ENCODE results near the gene ZNF195. TPM values are rescaled to one million over a fixed set of nuclear protein-coding genes. Genes with fewer than 3 reads are reported as not detected.

The ZNF195 gene
- total and polyA plus RNA-seq, 5 experiments from 2014 or later = 17.0 to 46.0 (median 24.0) TPM

GRCh38 chr11:3367221-3367620 lies 11.7 kb downstream of the ZNF195 start:
- peaks cover 75 to 91% (median 90%) of the 10 kb centered on the region in 3 donors for H3K36me3 Mint-ChIP-seq
- H3K4me3 Mint-ChIP-seq = no peak overlapping the region
- H3K27ac Mint-ChIP-seq = no peak overlapping the region
- ATAC-seq = no peak
- H3K27me3 Mint-ChIP-seq = no peaks in the 10 kb centered on the region
- POLR2A ChIA-PET = no interaction called here
- peaks cover 17 to 73% (median 38%) of the 10 kb centered on the region in 9 donors for H3K9me3 Mint-ChIP-seq
- DNase-seq = no peak
- peaks cover 0 to 3% (median 0%) of the 10 kb centered on the region in 4 donors for H3K4me1 Mint-ChIP-seq

- Mint-ChIP-seq H3K36me3 (peaks cover 69 to 81% (median 80%) of the 10 kb centered on the region in 3 donors), H3K27ac (no peak overlapping the region), H3K9me3 (peaks cover 0 to 59% (median 38%) of the 10 kb centered on the region in 9 donors), H3K27me3 (no peaks in the 10 kb centered on the region), H3K4me1 (peaks cover 0 to 8% (median 0%) of the 10 kb centered on the region in 4 donors), H3K4me3 (no peak overlapping the region)
- POLR2A ChIA-PET = no interaction called here
- DNase-seq = no peak
- no peak for ATAC-seq
These were observed 19.7 kb downstream of the ZNF195 start for GRCh38 chr11:3359092-3359824.

GRCh38 chr11:3357994-3358676 lies 20.8 kb downstream of the ZNF195 start:
- H3K36me3 Mint-ChIP-seq = peaks cover 58 to 70% (median 69%) of the 10 kb centered on the region in 3 donors
- peaks cover 0 to 8% (median 0%) of the 10 kb centered on the region in 4 donors for H3K4me1 Mint-ChIP-seq

GRCh38 chr11:3357302-3357701 lies 21.6 kb downstream of the ZNF195 start:
- Mint-ChIP-seq H3K4me3 (peak overlapping the region in 1 of 10 donors; percentile 36), H3K9me3 (peaks cover 0 to 41% (median 22%) of the 10 kb centered on the region in 9 donors), H3K4me1 (peaks cover 0 to 5% (median 0%) of the 10 kb centered on the region in 4 donors), H3K27ac (no peak overlapping the region), H3K27me3 (no peaks in the 10 kb centered on the region), H3K36me3 (peaks cover 49 to 62% (median 61%) of the 10 kb centered on the region in 3 donors)
- no peak for ATAC-seq
- POLR2A ChIA-PET = no interaction called here
- DNase-seq = no peak

More at GRCh38 chr11:3357994-3358676, 20.8 kb downstream of the ZNF195 start:
- no peak overlapping the region for H3K4me3 Mint-ChIP-seq
- DNase-seq (no peak), ATAC-seq (no peak)
- H3K27ac Mint-ChIP-seq = peak overlapping the region in 1 of 10 donors; percentile 55
- POLR2A ChIA-PET = no interaction called here
- H3K9me3 Mint-ChIP-seq = peaks cover 0 to 50% (median 31%) of the 10 kb centered on the region in 9 donors
- H3K27me3 Mint-ChIP-seq = no peaks in the 10 kb centered on the region

GRCh38 chr11:3356858-3357257 lies 22.1 kb downstream of the ZNF195 start:
- no peak for ATAC-seq
- no peak for DNase-seq
- peak overlapping the region in 1 of 10 donors; percentile 24 for H3K27ac Mint-ChIP-seq
- H3K9me3 Mint-ChIP-seq = peaks cover 0 to 41% (median 21%) of the 10 kb centered on the region in 9 donors
- H3K4me1 Mint-ChIP-seq = peaks cover 0 to 5% (median 0%) of the 10 kb centered on the region in 4 donors
- POLR2A ChIA-PET = no interaction called here
- peak overlapping the region in 1 of 10 donors; percentile 2 for H3K4me3 Mint-ChIP-seq
- H3K36me3 Mint-ChIP-seq = peaks cover 46 to 59% (median 58%) of the 10 kb centered on the region in 3 donors
- no peaks in the 10 kb centered on the region for H3K27me3 Mint-ChIP-seq

GRCh38 chr11:3353066-3353465 lies 25.9 kb downstream of the ZNF195 start:
- POLR2A ChIA-PET = no interaction called here
- Mint-ChIP-seq H3K27ac (no peak overlapping the region), H3K27me3 (no peaks in the 10 kb centered on the region), H3K9me3 (peaks cover 4 to 22% (median 18%) of the 10 kb centered on the region in 9 donors), H3K36me3 (peaks cover 17 to 35% (median 33%) of the 10 kb centered on the region in 3 donors), H3K4me3 (no peak overlapping the region), H3K4me1 (peaks cover 0 to 5% (median 0%) of the 10 kb centered on the region in 4 donors)
- ATAC-seq = no peak
- no peak for DNase-seq

GRCh38 chr11:3347127-3347526 lies 31.8 kb downstream of the ZNF195 start:
- H3K4me3 Mint-ChIP-seq = no peak overlapping the region
- no peaks in the 10 kb centered on the region for H3K4me1 Mint-ChIP-seq
- no peak for ATAC-seq
- peaks cover 0 to 30% (median 14%) of the 10 kb centered on the region in 9 donors for H3K9me3 Mint-ChIP-seq
- H3K27me3 Mint-ChIP-seq = peaks cover 0 to 10% (median under 1%) of the 10 kb centered on the region in 5 donors
- peaks cover 9 to 30% (median 20%) of the 10 kb centered on the region in 3 donors for H3K36me3 Mint-ChIP-seq
- POLR2A ChIA-PET = no interaction called here
- DNase-seq = no peak
- no peak overlapping the region for H3K27ac Mint-ChIP-seq

GRCh38 chr11:3346587-3346986 lies 32.4 kb downstream of the ZNF195 start:
- H3K36me3 Mint-ChIP-seq = peaks cover 9 to 30% (median 20%) of the 10 kb centered on the region in 3 donors
- no peak overlapping the region for H3K27ac Mint-ChIP-seq
- ATAC-seq (no peak), DNase-seq (no peak)
- peaks cover 0 to 12% (median 3%) of the 10 kb centered on the region in 5 donors for H3K27me3 Mint-ChIP-seq
- no peak overlapping the region for H3K4me3 Mint-ChIP-seq
- POLR2A ChIA-PET = no interaction called here
- H3K9me3 Mint-ChIP-seq = peaks cover 0 to 30% (median 14%) of the 10 kb centered on the region in 9 donors
- no peaks in the 10 kb centered on the region for H3K4me1 Mint-ChIP-seq

- H3K4me1 Mint-ChIP-seq = no peaks in the 10 kb centered on the region
- peak overlapping the region in 1 of 10 donors; percentile 32 for H3K27ac Mint-ChIP-seq
- no peak overlapping the region for H3K4me3 Mint-ChIP-seq
- ATAC-seq (no peak), DNase-seq (no peak)
- H3K9me3 Mint-ChIP-seq = peaks cover 0 to 23% (median 13%) of the 10 kb centered on the region in 9 donors
- H3K27me3 Mint-ChIP-seq = peaks cover 3 to 21% (median 8%) of the 10 kb centered on the region in 5 donors
- peaks cover 9 to 28% (median 17%) of the 10 kb centered on the region in 3 donors for H3K36me3 Mint-ChIP-seq
- POLR2A ChIA-PET = no interaction called here
These were observed 33.2 kb downstream of the ZNF195 start for GRCh38 chr11:3345736-3346135.

- Mint-ChIP-seq H3K27me3 (peaks cover 11 to 25% (median 19%) of the 10 kb centered on the region in 5 donors), H3K9me3 (peaks cover 0 to 17% (median 13%) of the 10 kb centered on the region in 9 donors), H3K4me3 (no peak overlapping the region), H3K27ac (no peak overlapping the region), H3K36me3 (peaks cover 5 to 18% (median 9%) of the 10 kb centered on the region in 3 donors), H3K4me1 (no peaks in the 10 kb centered on the region)
- ATAC-seq (no peak), DNase-seq (no peak)
- POLR2A ChIA-PET = no interaction called here
These were observed 34.4 kb downstream of the ZNF195 start for GRCh38 chr11:3344327-3345174.

GRCh38 chr11:3342709-3343108 lies 36.2 kb downstream of the ZNF195 start:
- Mint-ChIP-seq H3K9me3 (peaks cover 0 to 9% (median 7%) of the 10 kb centered on the region in 9 donors), H3K4me3 (no peak overlapping the region), H3K4me1 (peaks cover 0 to 2% (median 0%) of the 10 kb centered on the region in 4 donors), H3K27ac (no peak overlapping the region), H3K27me3 (peaks cover 24 to 39% (median 32%) of the 10 kb centered on the region in 5 donors), H3K36me3 (peaks cover 5 to 14% (median 9%) of the 10 kb centered on the region in 3 donors)
- POLR2A ChIA-PET = no interaction called here
- ATAC-seq (no peak), DNase-seq (no peak)

GRCh38 chr11:3341298-3341697 lies 37.6 kb downstream of the ZNF195 start:
- H3K36me3 Mint-ChIP-seq = peaks cover 0 to 7% (median 0%) of the 10 kb centered on the region in 3 donors
- no peak overlapping the region for H3K4me3 Mint-ChIP-seq
- ATAC-seq (peak; percentile 47 to 53), DNase-seq (peak; percentile 38 to 77 (median 61))
- peaks cover 0 to 3% (median 0%) of the 10 kb centered on the region in 9 donors for H3K9me3 Mint-ChIP-seq
- H3K27ac Mint-ChIP-seq = no peak overlapping the region
- peaks cover 0 to 2% (median 0%) of the 10 kb centered on the region in 4 donors for H3K4me1 Mint-ChIP-seq
- peaks cover 24 to 40% (median 33%) of the 10 kb centered on the region in 5 donors for H3K27me3 Mint-ChIP-seq
- POLR2A ChIA-PET = no interaction called here

Data from naive thymus-derived CD8-positive, alpha-beta T cell (primary cell).